GM10248 (cell line): ENCODE data around the gene PROP1.
"Not testable (repeated sequence)": the region's sequence is repeated elsewhere in the genome, so short reads cannot be mapped to it uniquely, and the experiment has no call there.

Experiments used
- CTCF ChIA-PET: fragments of 300-600 bp; sonication (Branson Sonifier 250); formaldehyde crosslinking; extraction: SDS; loops from one replicate; lab custom pipeline; 2021; ENCODE audit warnings: antibody characterized with exemption; lab: Yijun Ruan, JAX
- POLR2A ChIA-PET: fragments of 350-650 bp; sonication (Branson Sonifier 250); formaldehyde crosslinking; extraction: SDS; loops from one replicate; lab custom pipeline; 2020; ENCODE audit warnings: antibody characterized with exemption; lab: Yijun Ruan, JAX
- DNase-seq: peaks from one replicate; pipeline ENCODE4 v3.0.0; 2012; ENCODE audit errors: extremely low spot score
- CTCF ChIP-seq: IDR thresholded peaks from 2 replicates; pipeline ENCODE4 v1.5.1; 2012; ENCODE audit warnings: mild to moderate bottlenecking, low read depth; ENCODE audit errors: extremely low read depth, missing control alignments, control extremely low read depth

The PROP1 gene

GRCh38 chr5:177995691-177996595 is at the start of gene PROP1:
TSS of gene PROP1 (minus strand) at chr5:177996242. CDS start at chr5:177995933, 309 bp downstream.
- ChIA-PET POLR2A (no interaction called here), CTCF (no interaction called here)
- TF ChIP-seq CTCF: no peak
- no peak for DNase-seq

GRCh38 chr5:178019379-178020030 is 23.5 kb upstream of the PROP1 start:
- CTCF ChIA-PET, DNase-seq, POLR2A ChIA-PET: not testable (repeated sequence)

- POLR2A ChIA-PET, DNase-seq, CTCF ChIA-PET: not testable (repeated sequence)
Measured at GRCh38 chr5:178012758-178013157, 16.7 kb upstream of the PROP1 start.

GRCh38 chr5:178011816-178012554 is 15.9 kb upstream of the PROP1 start:
- DNase-seq, POLR2A ChIA-PET: not testable (repeated sequence)

GRCh38 chr5:178007272-178007671 is 11.2 kb upstream of the PROP1 start:
- DNase-seq, POLR2A ChIA-PET, CTCF ChIA-PET: not testable (repeated sequence)

More at GRCh38 chr5:178011816-178012554, 15.9 kb upstream of the PROP1 start:
- CTCF ChIA-PET: not testable (repeated sequence)

GRCh38 chr5:178006536-178007231 is 10.6 kb upstream of the PROP1 start:
- POLR2A ChIA-PET, DNase-seq, CTCF ChIA-PET: not testable (repeated sequence)

- POLR2A ChIA-PET, DNase-seq, CTCF ChIA-PET: not testable (repeated sequence)
Measured at GRCh38 chr5:178006181-178006535, 10.1 kb upstream of the PROP1 start.

GRCh38 chr5:177997846-177998245 is 1.8 kb upstream of the PROP1 start:
- POLR2A ChIA-PET: no interaction called here

GRCh38 chr5:177997319-177997670 is 1.3 kb upstream of the PROP1 start:
- TF ChIP-seq CTCF: no peak
- no peak for DNase-seq
- ChIA-PET CTCF (no interaction called here), POLR2A (no interaction called here)

More at GRCh38 chr5:177997846-177998245, 1.8 kb upstream of the PROP1 start:
- no peak for TF ChIP-seq CTCF
- no peak for DNase-seq
- CTCF ChIA-PET: no interaction called here
